ENCODE data around the gene RAB42.
A peak's percentile ranks its signal among the peaks of the same experiment; 100 is the strongest.

The RAB42 gene

GRCh38 chr1:28591708-28592320, at the start of gene RAB42:
Gene RAB42 (plus strand): TSS chr1:28592265. CDS start chr1:28592512, 247 bp downstream.
- H3K4me3 ChIP-seq (ENCODE audit: low read depth, low read length), result peak within 1 kb of the TSS; percentile 63
- DNase-seq (ENCODE audit: low read depth, low spot score), result no peak
- ChIA-PET CTCF (interaction anchor here (1.4 to 1.9 kb wide), 2 partner anchors 10 to 11 kb away, joined by 8 to 12 read pairs; no protein-coding TSS in a partner anchor), POLR2A (interaction anchor here (1.4 to 2.0 kb wide), 2 partner anchors 10 kb away, joined by 14 to 18 read pairs; no protein-coding TSS in a partner anchor)
- TF ChIP-seq, protein P1, sequence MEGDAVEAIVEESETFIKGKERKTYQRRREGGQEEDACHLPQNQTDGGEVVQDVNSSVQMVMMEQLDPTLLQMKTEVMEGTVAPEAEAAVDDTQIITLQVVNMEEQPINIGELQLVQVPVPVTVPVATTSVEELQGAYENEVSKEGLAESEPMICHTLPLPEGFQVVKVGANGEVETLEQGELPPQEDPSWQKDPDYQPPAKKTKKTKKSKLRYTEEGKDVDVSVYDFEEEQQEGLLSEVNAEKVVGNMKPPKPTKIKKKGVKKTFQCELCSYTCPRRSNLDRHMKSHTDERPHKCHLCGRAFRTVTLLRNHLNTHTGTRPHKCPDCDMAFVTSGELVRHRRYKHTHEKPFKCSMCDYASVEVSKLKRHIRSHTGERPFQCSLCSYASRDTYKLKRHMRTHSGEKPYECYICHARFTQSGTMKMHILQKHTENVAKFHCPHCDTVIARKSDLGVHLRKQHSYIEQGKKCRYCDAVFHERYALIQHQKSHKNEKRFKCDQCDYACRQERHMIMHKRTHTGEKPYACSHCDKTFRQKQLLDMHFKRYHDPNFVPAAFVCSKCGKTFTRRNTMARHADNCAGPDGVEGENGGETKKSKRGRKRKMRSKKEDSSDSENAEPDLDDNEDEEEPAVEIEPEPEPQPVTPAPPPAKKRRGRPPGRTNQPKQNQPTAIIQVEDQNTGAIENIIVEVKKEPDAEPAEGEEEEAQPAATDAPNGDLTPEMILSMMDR (IDR thresholded peaks at IDR 0.05; ENCODE audit: insufficient read depth, low read length, missing control alignments), result no peak

DNA sequence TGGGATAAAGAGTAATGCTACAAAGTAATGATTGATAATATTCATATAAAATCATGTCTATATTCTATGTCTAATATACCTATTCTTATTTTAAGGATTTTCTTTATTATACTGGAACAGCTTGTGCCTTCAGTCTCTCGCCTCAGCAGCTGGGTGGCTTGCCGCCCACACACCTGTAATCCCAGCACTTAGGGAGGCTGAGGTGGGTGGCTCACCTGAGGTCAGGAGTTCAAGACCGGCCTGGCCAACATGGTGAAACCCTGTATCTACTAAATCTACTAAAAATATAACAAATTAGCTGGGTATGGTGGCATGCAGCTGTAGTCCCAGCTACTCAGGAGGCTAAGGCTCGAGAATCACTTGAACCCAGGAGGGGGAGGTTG, 46.8 kb upstream of the RAB42 start:
- TF ChIP-seq, protein P1 (IDR thresholded peaks at IDR 0.05; ENCODE audit: insufficient read depth, low read length, missing control alignments), result no peak
- POLR2A ChIA-PET, result interaction anchor here (0.7 to 0.9 kb wide), 2 partner anchors 35 to 40 kb away, joined by 4 to 5 read pairs; no protein-coding TSS in a partner anchor
- no peak overlapping the region for H3K4me3 ChIP-seq (ENCODE audit: low read depth, low read length)
- DNase-seq (ENCODE audit: low read depth, low spot score), result no peak
- CTCF ChIA-PET, result interaction anchor here (0.9 to 1.0 kb wide), 2 partner anchors 25 to 185 kb away, joined by 3 read pairs; no protein-coding TSS in a partner anchor

- ChIA-PET POLR2A (no interaction called here), CTCF (no interaction called here)
- no peak for DNase-seq (ENCODE audit: low read depth, low spot score)
- H3K4me3 ChIP-seq (ENCODE audit: low read depth, low read length), result no peak overlapping the region
- TF ChIP-seq, protein P1 (IDR thresholded peaks at IDR 0.05; ENCODE audit: insufficient read depth, low read length, missing control alignments), result no peak
Observed at GRCh38 chr1:28548318-28548717, 43.7 kb upstream of the RAB42 start.

GRCh38 chr1:28551381-28551780, 40.7 kb upstream of the RAB42 start:
- H3K4me3 ChIP-seq (ENCODE audit: low read depth, low read length), result no peak overlapping the region
- CTCF ChIA-PET, result interaction anchor here (0.8 to 1.0 kb wide), 2 partner anchors 31 to 326 kb away, joined by 3 read pairs; no protein-coding TSS in a partner anchor
- POLR2A ChIA-PET, result interaction anchor here (1.1 to 2.4 kb wide), 2 partner anchors 29 to 31 kb away, joined by 4 to 12 read pairs; no protein-coding TSS in a partner anchor

DNA sequence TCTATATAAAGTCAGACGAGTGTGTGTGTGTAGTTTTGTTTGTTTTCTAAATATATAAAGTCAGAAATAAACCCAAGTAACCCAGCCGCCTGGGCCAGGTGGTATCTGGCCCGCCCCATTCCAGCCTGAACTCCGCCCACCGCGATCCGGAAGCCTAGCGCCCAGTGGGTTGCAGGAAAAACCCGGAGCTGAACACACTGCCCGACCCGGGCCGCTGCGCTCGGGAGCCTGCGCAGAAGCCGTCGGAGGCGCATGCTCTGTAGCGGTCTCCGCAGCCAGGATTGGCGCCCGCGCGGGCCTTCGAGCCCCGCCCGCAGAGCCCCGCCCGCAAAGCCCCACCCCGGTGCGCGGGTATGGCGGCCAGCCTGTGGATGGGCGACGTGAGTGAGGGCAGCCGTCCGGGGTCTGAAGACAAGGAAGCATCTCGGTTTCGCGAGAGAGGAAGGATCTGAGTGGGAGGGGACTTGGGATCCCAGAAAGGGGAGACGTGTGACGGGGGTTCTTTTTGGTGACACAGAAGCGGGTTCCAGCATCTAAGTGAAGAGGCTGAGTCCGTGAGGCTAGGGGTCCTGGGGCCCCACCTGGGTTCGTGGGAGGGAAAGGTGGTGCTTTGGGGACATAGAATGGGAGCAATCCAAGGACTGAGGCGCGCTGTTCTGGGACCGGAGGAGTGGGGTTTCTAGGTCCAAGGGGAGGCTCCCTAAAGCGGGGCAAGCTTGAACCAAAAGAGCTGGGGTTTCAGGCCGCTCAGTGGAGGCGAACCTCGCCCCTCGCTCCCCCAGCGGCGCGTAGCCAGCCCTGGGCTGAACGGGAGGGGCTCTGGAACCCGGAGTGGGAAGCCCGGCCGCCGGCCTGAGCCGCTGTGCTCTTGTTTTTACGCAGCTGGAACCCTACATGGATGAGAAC, 39.1 kb upstream of the RAB42 start, which contains the start of gene TRNAU1AP:
TSS of gene TRNAU1AP (plus strand) at position 328 of the 906 bp plus-strand sequence. CDS start at position 354, 26 bp downstream.
- CTCF ChIA-PET, result interaction anchor here (0.7 to 1.2 kb wide), 5 partner anchors 25 to 324 kb away, joined by 3 to 5 read pairs (median 3); no protein-coding TSS in a partner anchor
- peak within 1 kb of the TSS; percentile 91 for H3K4me3 ChIP-seq (ENCODE audit: low read depth, low read length)
- TF ChIP-seq, protein P1 (IDR thresholded peaks at IDR 0.05; ENCODE audit: insufficient read depth, low read length, missing control alignments), result no peak
- POLR2A ChIA-PET, result interaction anchor here (0.5 to 4.3 kb wide), 6 partner anchors 10 to 96 kb away, joined by 3 to 57 read pairs (median 6); partner anchors contain the start of gene RNU11
- peak; percentile 74 for DNase-seq (ENCODE audit: low read depth, low spot score)

More at GRCh38 chr1:28551381-28551780, 40.7 kb upstream of the RAB42 start:
- DNase-seq (ENCODE audit: low read depth, low spot score), result no peak
- TF ChIP-seq, protein P1 (IDR thresholded peaks at IDR 0.05; ENCODE audit: insufficient read depth, low read length, missing control alignments), result no peak

All from AG04449 (cell line).